Smooth muscle cell (in vitro differentiated cells): ENCODE measurements around the gene ACOT7. TPM values are rescaled to one million over a fixed set of nuclear protein-coding genes. Genes with fewer than 3 reads are reported as not detected.

Experiments used
- DNase-seq: peaks from one replicate; lab custom pipeline; 2025; ENCODE audit not compliant: unreplicated experiment; lab: John Stamatoyannopoulos, UW
- H2AFZ ChIP-seq: fragments of 200-600 bp; sonication (generic); 2 replicates; pipeline ENCODE4 v1.6.0; 2016; ENCODE audit warnings: antibody characterized with exemption, low read depth, mild to moderate bottlenecking
- H3F3A ChIP-seq: fragments of 200-600 bp; sonication (generic); 2 replicates; pipeline ENCODE4 v1.6.0; 2017; ENCODE audit warnings: antibody characterized with exemption, low read depth
- H3K27ac ChIP-seq: fragments of 200-600 bp; sonication (generic); 2 replicates; pipeline ENCODE4 v1.5.1; 2016; ENCODE audit warnings: low read depth, mild to moderate bottlenecking
- H3K27me3 ChIP-seq: fragments of 200-600 bp; sonication (generic); 2 replicates; pipeline ENCODE4 v1.6.1; 2016; ENCODE audit warnings: low read depth, mild to moderate bottlenecking
- H3K36me3 ChIP-seq: fragments of 200-600 bp; sonication (generic); 2 replicates; pipeline ENCODE4 v1.5.1; 2016; ENCODE audit warnings: low read depth
- H3K4me1 ChIP-seq: fragments of 200-600 bp; sonication (generic); 2 replicates; pipeline ENCODE4 v1.5.1; 2016; ENCODE audit warnings: low read depth
- H3K4me2 ChIP-seq: fragments of 200-600 bp; sonication (generic); 2 replicates; pipeline ENCODE4 v1.6.0; 2016; ENCODE audit warnings: mild to moderate bottlenecking
- H3K4me3 ChIP-seq: fragments of 200-600 bp; sonication (generic); 2 replicates; pipeline ENCODE4 v1.5.1; 2016; ENCODE audit warnings: mild to moderate bottlenecking
- H3K79me2 ChIP-seq: fragments of 200-600 bp; sonication (generic); 2 replicates; pipeline ENCODE4 v1.6.0; 2016; ENCODE audit warnings: low read depth, mild to moderate bottlenecking
- H3K9ac ChIP-seq: fragments of 200-600 bp; sonication (generic); 2 replicates; pipeline ENCODE4 v1.6.0; 2016; ENCODE audit warnings: low read depth
- H3K9me3 ChIP-seq: fragments of 200-600 bp; sonication (generic); replicated peaks from 2 replicates; pipeline ENCODE4 v1.5.1; 2016; ENCODE audit warnings: low read depth
- H4K20me1 ChIP-seq: fragments of 200-600 bp; sonication (generic); 2 replicates; pipeline ENCODE4 v1.6.0; 2016; ENCODE audit warnings: low read depth
- CTCF ChIP-seq: fragments of 200-600 bp; sonication (generic); IDR thresholded peaks from 2 replicates; pipeline ENCODE4 v1.5.1; 2017; ENCODE audit warnings: borderline replicate concordance, mild to moderate bottlenecking, antibody characterized with exemption; ENCODE audit not compliant: insufficient read depth, poor library complexity, severe bottlenecking
- WGBS: methylation state at CpG from one replicate; pipeline ENCODE4 v1.1.7; 2016; ENCODE audit warnings: low lambda C conversion rate; 5-methylcytosine and 5-hydroxymethylcytosine counted together
- polyA plus RNA-seq: library from polyadenylated mRNA; unstranded; fragments of >200 nt; fragmentation: Nextera tagmentation; extraction: Ambion mirVana; gene quantifications from 2 replicates; pipeline ENCODE4 v1.2.1, GENCODE V29; 2016
- total RNA-seq: library from RNA; depleted of rRNA; stranded (reverse); fragments of >200 nt; gene quantifications from 2 replicates; pipeline ENCODE4 v1.2.3, GENCODE V29; 2014

Gene ACOT7
- total and polyA plus RNA-seq, 2 experiments from 2014 or later: 19.5 to 53.8 TPM

DNA sequence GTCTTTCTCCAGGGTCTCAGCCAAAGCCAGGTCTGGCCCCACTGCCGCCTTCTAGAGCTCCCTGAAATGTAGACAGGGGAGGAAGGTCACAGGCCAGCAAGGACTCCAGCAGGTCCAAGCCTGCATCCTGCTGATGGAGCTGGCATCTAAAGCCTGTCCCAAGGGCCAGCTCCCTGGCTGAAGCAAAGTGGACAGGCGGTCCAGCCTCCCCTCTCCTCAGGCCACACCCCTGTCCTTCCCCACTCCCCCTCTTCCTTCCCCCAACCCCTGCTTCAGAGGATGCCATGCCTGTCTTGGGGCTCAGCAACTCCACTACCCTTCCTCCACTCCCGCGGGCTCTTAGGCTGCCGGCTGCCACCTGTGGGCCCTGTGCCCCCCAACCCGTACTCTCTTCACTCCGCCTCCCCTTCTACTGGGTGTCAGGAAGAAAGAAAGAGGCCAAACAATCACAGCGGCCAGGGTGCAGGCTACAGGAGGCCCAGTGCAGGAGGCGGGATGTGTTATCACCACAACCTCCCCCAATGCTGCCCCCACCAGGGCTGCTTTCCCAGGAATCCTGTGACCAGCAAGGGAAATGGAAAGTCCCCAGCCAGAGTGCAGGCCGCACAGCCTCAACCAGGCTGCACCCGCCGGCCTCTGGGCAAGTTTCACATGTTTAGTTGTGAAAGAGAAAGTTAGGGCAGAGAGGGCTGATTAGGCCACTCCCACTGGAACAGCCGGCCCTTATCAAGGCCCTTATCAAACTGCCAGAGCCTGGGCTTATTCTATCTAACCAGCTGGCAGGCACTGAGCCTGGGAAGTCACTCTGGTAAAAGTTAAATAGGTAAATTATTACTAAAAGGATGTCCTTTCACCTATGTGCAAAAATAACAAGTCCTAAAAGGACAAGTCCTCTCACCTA is 34.1 kb downstream of the ACOT7 start:
- no peaks in the 10 kb centered on the region for H3K36me3 ChIP-seq
- peak overlapping the region; percentile 76 for H3K27ac ChIP-seq
- H3F3A ChIP-seq: peaks cover 6% of the 10 kb centered on the region
- TF ChIP-seq CTCF: no peak
- peak; percentile 48 for DNase-seq
- H3K4me1 ChIP-seq: peaks cover 15% of the 10 kb centered on the region
- H3K79me2 ChIP-seq: no peaks in the 10 kb centered on the region
- H3K9ac ChIP-seq: peak overlapping the region; percentile 65
- H2AFZ ChIP-seq: no peak overlapping the region
- H4K20me1 ChIP-seq: peaks cover 67% of the 10 kb centered on the region
- H3K4me2 ChIP-seq: peak overlapping the region; percentile 72
- no peaks in the 10 kb centered on the region for H3K9me3 ChIP-seq
- H3K4me3 ChIP-seq: no peak overlapping the region
- H3K27me3 ChIP-seq: no peaks in the 10 kb centered on the region
- whole genome bisulfite sequencing: 45% methylated on average over 12 of the region's 13 CpGs

DNA sequence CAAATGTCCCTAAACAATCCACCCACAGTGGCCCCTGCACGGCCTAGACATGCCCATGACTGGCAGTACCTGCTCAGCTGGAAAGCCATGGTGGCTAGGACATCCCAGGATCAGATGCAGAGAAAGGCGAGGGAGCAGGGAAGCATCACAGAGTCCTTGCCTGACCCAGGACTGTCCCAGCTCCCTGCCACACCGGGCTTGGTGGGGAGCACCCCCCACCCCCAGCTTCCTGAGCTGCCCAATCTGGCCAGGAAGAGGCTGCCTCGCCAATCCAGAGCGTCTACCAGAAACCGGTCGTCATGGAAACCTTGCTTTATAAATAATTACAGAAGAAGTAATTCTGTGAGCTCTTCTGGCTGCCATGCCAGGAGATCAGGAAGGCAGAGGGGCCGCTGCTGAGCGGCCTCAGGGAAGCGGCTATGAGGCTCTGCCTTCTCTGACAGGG is 34.8 kb downstream of the ACOT7 start:
- DNase-seq: no peak
- H3K4me3 ChIP-seq: no peak overlapping the region
- H3K4me1 ChIP-seq: peaks cover 15% of the 10 kb centered on the region
- no peaks in the 10 kb centered on the region for H3K79me2 ChIP-seq
- peaks cover 73% of the 10 kb centered on the region for H4K20me1 ChIP-seq
- TF ChIP-seq CTCF: no peak
- H3K27me3 ChIP-seq: no peaks in the 10 kb centered on the region
- H3F3A ChIP-seq: peaks cover 6% of the 10 kb centered on the region
- peak overlapping the region; percentile 65 for H3K9ac ChIP-seq
- peak overlapping the region; percentile 76 for H3K27ac ChIP-seq
- WGBS: 69% methylated on average over 10 of the region's 10 CpGs
- H3K36me3 ChIP-seq: no peaks in the 10 kb centered on the region
- H3K4me2 ChIP-seq: peak overlapping the region; percentile 72
- no peak overlapping the region for H2AFZ ChIP-seq
- H3K9me3 ChIP-seq: no peaks in the 10 kb centered on the region

- no peaks in the 10 kb centered on the region for H3K79me2 ChIP-seq
- H3K4me3 ChIP-seq: no peak overlapping the region
- no peak for TF ChIP-seq CTCF
- peaks cover 78% of the 10 kb centered on the region for H4K20me1 ChIP-seq
- peaks cover 15% of the 10 kb centered on the region for H3K4me1 ChIP-seq
- WGBS: 47% methylated on average over 10 of the region's 10 CpGs
- no peaks in the 10 kb centered on the region for H3K27me3 ChIP-seq
- peak overlapping the region; percentile 72 for H3K4me2 ChIP-seq
- H3K9me3 ChIP-seq: no peaks in the 10 kb centered on the region
- H2AFZ ChIP-seq: no peak overlapping the region
- peaks cover 6% of the 10 kb centered on the region for H3F3A ChIP-seq
- H3K9ac ChIP-seq: peak overlapping the region; percentile 57
- peak overlapping the region; percentile 76 for H3K27ac ChIP-seq
- DNase-seq: no peak
- no peaks in the 10 kb centered on the region for H3K36me3 ChIP-seq
Observed at GRCh38 chr1:6358144-6358624, 35.4 kb downstream of the ACOT7 start.
